ENCODE results near the gene MITF. TPM values are rescaled to one million over a fixed set of nuclear protein-coding genes. Genes with fewer than 3 reads are reported as not detected.
"Not testable (repeated sequence)": the region's sequence is repeated elsewhere in the genome, so short reads cannot be mapped to it uniquely, and the experiment has no call there.

Gene MITF
- total and polyA plus RNA-seq, 2 of the 4 experiments (the other 2 are of a cell fraction) = 6.5 to 16.7 TPM

DNA sequence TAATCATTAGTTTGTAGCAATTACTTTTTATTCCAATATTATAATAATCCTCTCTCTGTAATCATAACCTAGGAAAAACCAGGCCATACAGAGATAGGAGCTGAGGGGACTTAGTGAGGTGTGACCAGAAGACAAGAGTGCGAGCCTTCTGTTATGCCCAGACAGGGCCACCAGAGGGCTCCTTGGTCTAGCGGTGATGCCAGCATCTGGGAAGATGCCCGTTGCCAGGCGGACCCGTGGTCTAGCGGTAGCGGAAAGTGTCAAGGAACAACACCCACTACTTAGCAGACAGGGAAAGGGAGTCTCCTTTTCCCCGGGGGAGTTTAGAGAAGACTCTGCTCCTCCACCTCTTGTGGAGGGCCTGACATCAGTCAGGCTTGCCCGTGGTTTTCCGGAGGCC, 180.7 kb downstream of the MITF start:
- POLR2A ChIA-PET (ENCODE audit: unreplicated experiment); CTCF ChIA-PET; H3K27ac ChIP-seq (ENCODE audit: insufficient read depth, low read length); H2BK20ac ChIP-seq (ENCODE audit: low read depth, low read length); H4K91ac ChIP-seq (ENCODE audit: insufficient read depth, low read depth, low read length); H2BK120ac ChIP-seq (ENCODE audit: low read depth, low read length); H3K36me3 ChIP-seq (ENCODE audit: control insufficient read depth, insufficient read depth, low read length); H2BK5ac ChIP-seq (ENCODE audit: low read depth, low read length, poor library complexity, severe bottlenecking); H3K27me3 ChIP-seq (ENCODE audit: control insufficient read depth, insufficient read depth, low read length); dilution Hi-C loops (cut with HindIII; ENCODE audit: low sequenced_read_pairs, unreplicated experiment); H2AFZ ChIP-seq (replicated peaks; ENCODE audit: low read length, poor library complexity); H3K9me3 ChIP-seq (ENCODE audit: control insufficient read depth, insufficient read depth, low read length); ATAC-seq (ENCODE audit: low read depth); intact Hi-C loops (cut with micrococcal nuclease); DNase-seq; H2AK5ac ChIP-seq (ENCODE audit: low read depth, low read length); H3K9me1 ChIP-seq (ENCODE audit: insufficient read depth, low read length); H3K4me2 ChIP-seq (ENCODE audit: low read depth, low read length); H3K9ac ChIP-seq (ENCODE audit: low read depth, low read length); H2AK9ac ChIP-seq (replicated peaks; ENCODE audit: low read depth, low read length, poor library complexity); H2BK15ac ChIP-seq (ENCODE audit: low read depth, low read length); in situ Hi-C loops (cut with MboI; ENCODE audit: low sequenced_read_pairs); H4K5ac ChIP-seq (ENCODE audit: low read depth, low read length); H4K8ac ChIP-seq (ENCODE audit: low read depth in 2 of 2, low read length in 2 of 2); H3K4me1 ChIP-seq (ENCODE audit: control insufficient read depth, insufficient read depth, low read length); H3K4ac ChIP-seq (ENCODE audit: low read depth, low read length); H3K56ac ChIP-seq (ENCODE audit: extremely low read depth, insufficient read depth, low read length); H3K23ac ChIP-seq (ENCODE audit: low read depth, low read length); H4K20me1 ChIP-seq (ENCODE audit: insufficient read depth, low read length); H3K4me3 ChIP-seq (ENCODE audit: insufficient read depth, low read depth, low read length); BruUV-seq (replicated peaks); H3K14ac ChIP-seq (replicated peaks; ENCODE audit: low read depth, low read length): not testable (repeated sequence)
- TF ChIP-seq, protein P1, sequence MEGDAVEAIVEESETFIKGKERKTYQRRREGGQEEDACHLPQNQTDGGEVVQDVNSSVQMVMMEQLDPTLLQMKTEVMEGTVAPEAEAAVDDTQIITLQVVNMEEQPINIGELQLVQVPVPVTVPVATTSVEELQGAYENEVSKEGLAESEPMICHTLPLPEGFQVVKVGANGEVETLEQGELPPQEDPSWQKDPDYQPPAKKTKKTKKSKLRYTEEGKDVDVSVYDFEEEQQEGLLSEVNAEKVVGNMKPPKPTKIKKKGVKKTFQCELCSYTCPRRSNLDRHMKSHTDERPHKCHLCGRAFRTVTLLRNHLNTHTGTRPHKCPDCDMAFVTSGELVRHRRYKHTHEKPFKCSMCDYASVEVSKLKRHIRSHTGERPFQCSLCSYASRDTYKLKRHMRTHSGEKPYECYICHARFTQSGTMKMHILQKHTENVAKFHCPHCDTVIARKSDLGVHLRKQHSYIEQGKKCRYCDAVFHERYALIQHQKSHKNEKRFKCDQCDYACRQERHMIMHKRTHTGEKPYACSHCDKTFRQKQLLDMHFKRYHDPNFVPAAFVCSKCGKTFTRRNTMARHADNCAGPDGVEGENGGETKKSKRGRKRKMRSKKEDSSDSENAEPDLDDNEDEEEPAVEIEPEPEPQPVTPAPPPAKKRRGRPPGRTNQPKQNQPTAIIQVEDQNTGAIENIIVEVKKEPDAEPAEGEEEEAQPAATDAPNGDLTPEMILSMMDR (conservative IDR thresholded peaks at IDR 0.05; ENCODE audit: low read depth, low read length) = peak; percentile 25
- Histone ChIP-seq H3K18ac (ENCODE audit: low read depth, low read length) (peak overlapping the region; percentile 21; the same call in 1 of the 2 replicates), H3K79me1 (ENCODE audit: low read depth in 1 of 2, low read length in 2 of 2) (peaks cover 5 to 26% of the 10 kb centered on the region in 2 experiments; a peak in 3 of 4 replicates)
- no CpG with 5 or more reads among the region's 10 CpGs for WGBS, 2 experiments (ENCODE audit: extremely low coverage in 2 of 2, insufficient read length in 1 of 2)

Data from IMR-90 (cell line).